AG04449 (cell line): Measurements from ENCODE around the gene RGPD5.
"Not testable (repeated sequence)": the region's sequence is repeated elsewhere in the genome, so short reads cannot be mapped to it uniquely, and the experiment has no call there.

Experiments used
- CTCF ChIA-PET: fragments of 350-600 bp; formaldehyde crosslinking; extraction: SDS; loops from one replicate; lab custom pipeline; 2021; ENCODE audit warnings: antibody characterized with exemption; lab: Yijun Ruan, JAX
- POLR2A ChIA-PET: fragments of 400-600, 350-600 bp; formaldehyde crosslinking; extraction: SDS; loops from one replicate; lab custom pipeline; 2020; ENCODE audit warnings: antibody characterized with exemption, inconsistent platforms; lab: Yijun Ruan, JAX
- DNase-seq: peaks from one replicate; pipeline ENCODE4 v3.0.0-alpha.2; 2010; ENCODE audit warnings: low read depth, low spot score
- H3K4me3 ChIP-seq: 2 replicates; pipeline ENCODE4 v1.5.1; 2011; ENCODE audit warnings: low read depth, mild to moderate bottlenecking, control low read depth, low read length

The RGPD5 gene

GRCh38 chr2:109871129-109871751, 77.1 kb downstream of the RGPD5 start:
- DNase-seq, POLR2A ChIA-PET, CTCF ChIA-PET, H3K4me3 ChIP-seq: not testable (repeated sequence)

- H3K4me3 ChIP-seq, CTCF ChIA-PET, DNase-seq, POLR2A ChIA-PET: not testable (repeated sequence)
Observed at GRCh38 chr2:109876625-109877024, 82.5 kb downstream of the RGPD5 start.

- H3K4me3 ChIP-seq, POLR2A ChIA-PET, DNase-seq, CTCF ChIA-PET: not testable (repeated sequence)
Observed at GRCh38 chr2:109882112-109882511, 88.0 kb downstream of the RGPD5 start.

GRCh38 chr2:109888414-109888813, 94.3 kb downstream of the RGPD5 start:
- DNase-seq, POLR2A ChIA-PET, H3K4me3 ChIP-seq, CTCF ChIA-PET: not testable (repeated sequence)

- POLR2A ChIA-PET, DNase-seq, H3K4me3 ChIP-seq, CTCF ChIA-PET: not testable (repeated sequence)
Observed at GRCh38 chr2:109889909-109890308, 95.8 kb downstream of the RGPD5 start.

GRCh38 chr2:109891024-109891423, 96.9 kb downstream of the RGPD5 start:
- DNase-seq, CTCF ChIA-PET, H3K4me3 ChIP-seq, POLR2A ChIA-PET: not testable (repeated sequence)

GRCh38 chr2:109893736-109894135, 99.6 kb downstream of the RGPD5 start:
- CTCF ChIA-PET, H3K4me3 ChIP-seq, POLR2A ChIA-PET, DNase-seq: not testable (repeated sequence)

- DNase-seq, H3K4me3 ChIP-seq, CTCF ChIA-PET, POLR2A ChIA-PET: not testable (repeated sequence)
Observed at GRCh38 chr2:109894141-109894540, 100.0 kb downstream of the RGPD5 start.

- DNase-seq, POLR2A ChIA-PET, CTCF ChIA-PET, H3K4me3 ChIP-seq: not testable (repeated sequence)
Observed at GRCh38 chr2:109895090-109895869, 101.2 kb downstream of the RGPD5 start.

GRCh38 chr2:109896212-109896611, 102.1 kb downstream of the RGPD5 start:
- CTCF ChIA-PET, H3K4me3 ChIP-seq, POLR2A ChIA-PET, DNase-seq: not testable (repeated sequence)

GRCh38 chr2:109897769-109898461, 103.8 kb downstream of the RGPD5 start:
- H3K4me3 ChIP-seq, POLR2A ChIA-PET, DNase-seq, CTCF ChIA-PET: not testable (repeated sequence)

GRCh38 chr2:109898462-109899336, 104.6 kb downstream of the RGPD5 start, which contains the start of gene LIMS3:
LIMS3 (plus strand) TSS chr2:109898688; CDS start chr2:109898729, 41 bp downstream.
- DNase-seq, CTCF ChIA-PET, H3K4me3 ChIP-seq, POLR2A ChIA-PET: not testable (repeated sequence)

- DNase-seq, H3K4me3 ChIP-seq, CTCF ChIA-PET, POLR2A ChIA-PET: not testable (repeated sequence)
Observed at GRCh38 chr2:109905796-109906195, 111.7 kb downstream of the RGPD5 start.
